Astrocyte (in vitro differentiated cells and primary cell): ENCODE data around the gene CACHD1. TPM values are rescaled to one million over a fixed set of nuclear protein-coding genes. Genes with fewer than 3 reads are reported as not detected.

Experiments
- DNase-seq: peaks from one replicate; pipeline ENCODE4 v3.0.0-alpha.2; 2010; ENCODE audit warnings: low read depth
- FAIRE-seq: peaks from 2 replicates; lab custom pipeline; 2011; peaks lifted over from hg19 to GRCh38; lab: Jason Lieb, UNC
- H2AFZ ChIP-seq: 2 replicates; pipeline ENCODE4 v1.6.0; 2012; ENCODE audit warnings: low read depth, low read length, inconsistent platforms
- H3K27ac ChIP-seq: 2 replicates; pipeline ENCODE4 v1.5.1; 2011; ENCODE audit warnings: low read depth, low read length, inconsistent platforms
- H3K27me3 ChIP-seq: 2 replicates; pipeline ENCODE4 v1.6.0; 2011; ENCODE audit warnings: low read length, inconsistent platforms; ENCODE audit not compliant: insufficient read depth
- H3K36me3 ChIP-seq: 2 replicates; pipeline ENCODE4 v1.5.1; 2011; ENCODE audit warnings: low read length, inconsistent platforms; ENCODE audit not compliant: insufficient read depth
- H3K4me1 ChIP-seq: 2 replicates; pipeline ENCODE4 v1.5.1; 2011; ENCODE audit warnings: low read length, inconsistent platforms; ENCODE audit not compliant: insufficient read depth
- H3K4me2 ChIP-seq: 2 replicates; pipeline ENCODE4 v1.6.0; 2012; ENCODE audit warnings: low read length, inconsistent platforms
- H3K4me3 ChIP-seq: 2 replicates; pipeline ENCODE4 v1.5.1; 2011; ENCODE audit warnings: low read depth, mild to moderate bottlenecking, low read length, inconsistent platforms; ENCODE audit not compliant: insufficient read depth
- H3K79me2 ChIP-seq: 2 replicates; pipeline ENCODE4 v1.6.0; 2012; ENCODE audit warnings: mild to moderate bottlenecking, low read length, inconsistent platforms; ENCODE audit not compliant: insufficient read depth
- H3K9ac ChIP-seq: 2 replicates; pipeline ENCODE4 v1.6.0; 2012; ENCODE audit warnings: mild to moderate bottlenecking, low read length, inconsistent platforms
- H3K9me3 ChIP-seq: 2 replicates; pipeline ENCODE4 v1.5.1; 2012; ENCODE audit warnings: low read depth, mild to moderate bottlenecking, low read length, inconsistent platforms; ENCODE audit not compliant: insufficient read depth
- H4K20me1 ChIP-seq: 2 replicates; pipeline ENCODE4 v1.6.0; 2012; ENCODE audit warnings: low read length, inconsistent platforms; ENCODE audit not compliant: insufficient read depth
- H3K27ac Mint-ChIP-seq: one replicate; pipeline ENCODE4 v1.8.0; 2021; ENCODE audit warnings: mild to moderate bottlenecking, mixed read lengths; ENCODE audit not compliant: unreplicated experiment
- H3K27me3 Mint-ChIP-seq: one replicate; pipeline ENCODE4 v1.8.0; 2021; ENCODE audit warnings: low read depth, mixed read lengths; ENCODE audit not compliant: unreplicated experiment
- H3K36me3 Mint-ChIP-seq: one replicate; pipeline ENCODE4 v1.8.0; 2021; ENCODE audit warnings: low read depth, mixed read lengths; ENCODE audit not compliant: unreplicated experiment
- H3K4me1 Mint-ChIP-seq: one replicate; pipeline ENCODE4 v1.8.0; 2021; ENCODE audit warnings: low read depth, mixed read lengths; ENCODE audit not compliant: unreplicated experiment
- H3K4me3 Mint-ChIP-seq: one replicate; pipeline ENCODE4 v1.8.0; 2021; ENCODE audit warnings: mild to moderate bottlenecking, moderate library complexity, mixed read lengths; ENCODE audit not compliant: unreplicated experiment
- H3K9me3 Mint-ChIP-seq: one replicate; pipeline ENCODE4 v1.8.0; 2021; ENCODE audit warnings: mild to moderate bottlenecking, mixed read lengths; ENCODE audit not compliant: unreplicated experiment
- EZH2 ChIP-seq: IDR thresholded peaks from 2 replicates; pipeline ENCODE4 v1.6.1; 2012; ENCODE audit warnings: mild to moderate bottlenecking, low read length, inconsistent platforms; ENCODE audit not compliant: insufficient read depth
- total RNA-seq: library from RNA; stranded (reverse); gene quantifications from 2 replicates; pipeline ENCODE4 v1.2.1, GENCODE V29; 2021
- TF ChIP-seq, protein P1 (sequence below): IDR thresholded peaks from 2 replicates; pipeline ENCODE4 v1.5.1; 2011; ENCODE audit warnings: low read depth, mild to moderate bottlenecking, inconsistent platforms, low read length, moderate library complexity; ENCODE audit not compliant: insufficient read depth

The CACHD1 gene
- total RNA-seq, 1 donor from 2014 or later = 21.2 TPM

DNA sequence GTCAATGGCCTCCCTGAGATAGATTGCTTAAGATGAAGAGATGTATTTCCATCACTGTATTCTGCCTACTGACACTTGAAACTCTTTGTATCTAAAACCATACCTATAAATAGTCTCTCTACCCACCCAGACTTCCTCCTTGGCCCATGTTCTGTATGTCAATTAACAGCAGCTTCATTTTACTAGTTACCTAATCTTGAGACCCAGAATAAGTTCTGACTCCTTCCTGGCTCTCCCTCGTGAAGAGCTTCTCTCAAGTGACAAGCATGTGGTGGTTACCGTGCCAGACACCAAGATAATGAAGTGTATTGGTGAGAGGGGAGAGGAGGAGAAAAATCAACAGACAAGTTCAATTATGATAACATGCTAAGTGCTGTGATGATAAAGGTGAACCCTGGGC is 146.1 kb downstream of the CACHD1 start:
- Histone ChIP-seq H2AFZ (no peak overlapping the region), H3K9me3 (no peaks in the 10 kb centered on the region), H3K36me3 (no peaks in the 10 kb centered on the region), H3K9ac (no peak overlapping the region), H3K79me2 (no peaks in the 10 kb centered on the region), H3K4me1 (no peaks in the 10 kb centered on the region), H4K20me1 (no peaks in the 10 kb centered on the region), H3K4me3 (no peak overlapping the region), H3K27ac (no peak overlapping the region), H3K4me2 (no peak overlapping the region), H3K27me3 (peaks cover 3% of the 10 kb centered on the region)
- no peak for TF ChIP-seq EZH2
- TF ChIP-seq, protein P1, sequence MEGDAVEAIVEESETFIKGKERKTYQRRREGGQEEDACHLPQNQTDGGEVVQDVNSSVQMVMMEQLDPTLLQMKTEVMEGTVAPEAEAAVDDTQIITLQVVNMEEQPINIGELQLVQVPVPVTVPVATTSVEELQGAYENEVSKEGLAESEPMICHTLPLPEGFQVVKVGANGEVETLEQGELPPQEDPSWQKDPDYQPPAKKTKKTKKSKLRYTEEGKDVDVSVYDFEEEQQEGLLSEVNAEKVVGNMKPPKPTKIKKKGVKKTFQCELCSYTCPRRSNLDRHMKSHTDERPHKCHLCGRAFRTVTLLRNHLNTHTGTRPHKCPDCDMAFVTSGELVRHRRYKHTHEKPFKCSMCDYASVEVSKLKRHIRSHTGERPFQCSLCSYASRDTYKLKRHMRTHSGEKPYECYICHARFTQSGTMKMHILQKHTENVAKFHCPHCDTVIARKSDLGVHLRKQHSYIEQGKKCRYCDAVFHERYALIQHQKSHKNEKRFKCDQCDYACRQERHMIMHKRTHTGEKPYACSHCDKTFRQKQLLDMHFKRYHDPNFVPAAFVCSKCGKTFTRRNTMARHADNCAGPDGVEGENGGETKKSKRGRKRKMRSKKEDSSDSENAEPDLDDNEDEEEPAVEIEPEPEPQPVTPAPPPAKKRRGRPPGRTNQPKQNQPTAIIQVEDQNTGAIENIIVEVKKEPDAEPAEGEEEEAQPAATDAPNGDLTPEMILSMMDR = no peak
- Mint-ChIP-seq H3K27me3 (no peaks in the 10 kb centered on the region), H3K4me3 (no peak overlapping the region), H3K4me1 (peaks cover 5% of the 10 kb centered on the region), H3K9me3 (peaks cover 10% of the 10 kb centered on the region), H3K27ac (no peak overlapping the region), H3K36me3 (peaks cover 16% of the 10 kb centered on the region)
- DNase-seq (no peak), FAIRE-seq (no peak)

DNA sequence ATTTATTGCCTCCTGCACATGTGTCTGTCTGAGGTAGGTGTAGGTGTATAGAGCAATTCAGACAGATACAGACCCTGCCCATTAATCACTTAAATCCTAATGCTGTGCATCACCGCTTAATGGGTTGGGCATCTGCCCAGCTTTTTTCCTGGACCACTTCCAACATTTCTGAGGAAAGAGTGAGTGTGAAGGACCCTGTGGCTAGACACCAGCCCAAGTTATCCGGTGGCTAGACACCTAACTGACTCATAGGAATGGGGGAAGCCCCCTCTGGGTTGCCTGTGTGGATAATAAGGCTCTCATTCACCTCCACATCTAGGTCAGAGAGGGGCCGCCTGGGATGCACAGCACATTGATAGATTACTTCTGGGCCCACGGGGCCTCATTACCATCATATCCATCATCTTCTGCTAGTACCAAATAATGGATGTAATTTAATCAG is 153.8 kb downstream of the CACHD1 start:
- no peaks in the 10 kb centered on the region for H3K36me3 ChIP-seq
- no peak overlapping the region for H3K9ac ChIP-seq
- no peak overlapping the region for H3K4me3 ChIP-seq
- H3K4me2 ChIP-seq = peak overlapping the region; percentile 51
- peaks cover 11% of the 10 kb centered on the region for H3K27me3 ChIP-seq
- peak overlapping the region; percentile 96 for H3K27ac Mint-ChIP-seq
- H3K27ac ChIP-seq = peak overlapping the region; percentile 65
- H3K9me3 ChIP-seq = no peaks in the 10 kb centered on the region
- FAIRE-seq (peak; percentile 56), DNase-seq (peak; percentile 93)
- H4K20me1 ChIP-seq = peaks cover 12% of the 10 kb centered on the region
- TF ChIP-seq EZH2 = no peak
- TF ChIP-seq, protein P1 = no peak
- no peak overlapping the region for H2AFZ ChIP-seq
- peaks cover 23% of the 10 kb centered on the region for H3K4me1 Mint-ChIP-seq
- H3K9me3 Mint-ChIP-seq = no peaks in the 10 kb centered on the region
- no peaks in the 10 kb centered on the region for H3K27me3 Mint-ChIP-seq
- H3K36me3 Mint-ChIP-seq = peaks cover 2% of the 10 kb centered on the region
- no peak overlapping the region for H3K4me3 Mint-ChIP-seq
- H3K79me2 ChIP-seq = no peaks in the 10 kb centered on the region
- H3K4me1 ChIP-seq = peaks cover 16% of the 10 kb centered on the region

DNA sequence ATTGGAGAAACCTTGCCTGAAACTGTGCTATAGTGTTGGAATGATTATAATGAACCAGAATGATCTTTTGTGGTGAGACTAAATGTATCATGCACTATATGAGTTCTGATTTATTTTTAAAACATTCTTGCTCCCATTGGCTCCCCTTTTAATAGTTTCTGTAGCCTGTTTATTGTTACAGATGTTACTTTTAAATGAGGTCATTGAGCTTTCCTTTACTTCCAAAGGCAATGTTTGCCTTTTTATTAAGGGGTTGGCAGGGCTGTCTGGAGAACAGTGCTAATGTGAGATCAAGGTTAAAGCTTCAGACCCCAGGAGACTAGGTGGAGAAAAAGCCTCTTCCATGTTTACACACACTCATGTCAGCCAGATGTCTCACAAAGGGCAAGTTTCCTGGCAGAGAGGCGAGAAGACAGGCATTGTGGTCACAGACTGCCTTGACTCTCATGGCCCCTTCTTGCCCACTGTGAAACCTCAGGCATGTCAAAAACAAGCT is 154.3 kb downstream of the CACHD1 start:
- Histone ChIP-seq H3K4me2 (peak overlapping the region; percentile 51), H3K4me3 (no peak overlapping the region), H3K9me3 (no peaks in the 10 kb centered on the region), H3K27ac (peak overlapping the region; percentile 65), H3K36me3 (no peaks in the 10 kb centered on the region), H4K20me1 (peaks cover 12% of the 10 kb centered on the region), H3K4me1 (peaks cover 16% of the 10 kb centered on the region), H2AFZ (no peak overlapping the region), H3K79me2 (no peaks in the 10 kb centered on the region), H3K9ac (peak overlapping the region; percentile 13), H3K27me3 (peaks cover 11% of the 10 kb centered on the region)
- Mint-ChIP-seq H3K27me3 (no peaks in the 10 kb centered on the region), H3K36me3 (peaks cover 2% of the 10 kb centered on the region), H3K4me3 (peak overlapping the region; percentile 40), H3K4me1 (peaks cover 23% of the 10 kb centered on the region), H3K9me3 (no peaks in the 10 kb centered on the region), H3K27ac (peak overlapping the region; percentile 96)
- FAIRE-seq = no peak
- TF ChIP-seq EZH2 = no peak
- TF ChIP-seq, protein P1 = no peak
- peak; percentile 85 for DNase-seq
